MV-4-11 (cell line): Measurements from ENCODE around the gene TMEM140.

ENCODE experiments used
- DNase-seq: peaks from one replicate; lab custom pipeline; 2025; lab: John Stamatoyannopoulos, UW

TMEM140 gene

DNA sequence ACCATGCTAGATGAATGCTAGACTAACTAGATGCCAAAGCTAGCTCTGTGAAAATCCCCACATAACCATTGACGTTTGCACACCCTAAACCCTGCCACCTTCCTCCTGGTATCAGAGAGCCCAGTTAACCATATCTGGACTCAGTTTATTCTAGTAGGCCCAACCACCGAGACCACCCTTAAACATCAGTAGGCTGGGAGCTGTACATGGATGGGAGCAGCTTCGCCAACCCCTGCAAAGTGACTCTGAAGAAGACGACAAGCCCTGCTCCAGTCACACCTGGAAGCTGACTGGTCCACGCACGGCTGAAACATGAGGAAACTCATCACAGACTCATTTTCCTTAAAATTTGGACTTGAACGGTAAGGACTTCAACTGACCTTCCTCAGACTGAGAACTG lies 27.1 kb downstream of the TMEM140 start:
- no peak for DNase-seq

DNA sequence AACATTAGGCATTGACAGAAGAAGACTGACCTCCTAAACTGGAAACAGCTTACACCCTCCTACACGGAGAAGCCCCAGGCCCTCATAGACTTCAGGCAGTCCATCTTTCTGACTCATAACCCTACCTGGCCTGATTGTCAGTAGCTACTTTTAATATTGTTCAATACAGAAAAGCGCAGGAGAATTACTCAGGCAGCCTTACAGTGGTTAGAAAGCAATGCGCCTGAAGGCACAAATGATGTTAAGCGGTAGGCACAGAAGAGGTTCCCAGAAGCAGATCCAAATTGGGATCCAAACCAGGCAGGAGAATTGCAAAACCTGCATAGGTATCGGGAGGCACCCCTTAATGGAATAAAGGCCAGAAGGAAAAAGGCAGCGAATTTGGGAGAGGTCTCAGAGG lies 28.1 kb downstream of the TMEM140 start:
- no peak for DNase-seq

DNA sequence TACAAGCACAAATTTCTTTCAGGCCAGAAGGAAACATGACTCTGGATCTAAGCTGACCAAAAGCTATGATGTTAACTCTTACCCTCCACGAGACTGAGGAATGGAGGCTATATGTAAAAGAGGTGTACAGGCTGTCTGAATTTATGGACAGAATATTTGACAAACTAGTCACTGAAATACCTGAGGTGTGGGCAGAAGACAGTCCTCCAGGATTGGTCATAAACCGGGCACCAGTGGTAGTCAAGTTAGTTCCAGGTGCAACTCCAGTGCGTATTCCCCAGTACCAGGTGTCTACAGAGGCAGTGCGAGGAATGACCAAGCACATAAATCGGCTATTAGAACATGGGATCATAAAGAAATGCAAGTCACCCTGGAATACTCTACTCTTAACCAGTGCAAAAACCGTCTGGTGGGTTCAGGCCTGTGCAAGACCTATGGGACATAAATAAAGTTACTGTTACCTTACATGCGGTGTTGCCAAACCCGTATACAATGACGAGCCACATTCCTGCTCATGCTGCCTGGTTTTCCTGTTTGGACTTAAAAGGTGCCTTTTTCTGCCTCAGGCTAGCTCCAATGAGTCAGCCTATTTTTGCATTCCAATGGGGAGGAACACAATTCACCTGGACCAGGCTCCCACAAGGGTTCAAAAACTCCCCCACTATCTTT lies 29.3 kb downstream of the TMEM140 start:
- DNase-seq, result no peak

DNA sequence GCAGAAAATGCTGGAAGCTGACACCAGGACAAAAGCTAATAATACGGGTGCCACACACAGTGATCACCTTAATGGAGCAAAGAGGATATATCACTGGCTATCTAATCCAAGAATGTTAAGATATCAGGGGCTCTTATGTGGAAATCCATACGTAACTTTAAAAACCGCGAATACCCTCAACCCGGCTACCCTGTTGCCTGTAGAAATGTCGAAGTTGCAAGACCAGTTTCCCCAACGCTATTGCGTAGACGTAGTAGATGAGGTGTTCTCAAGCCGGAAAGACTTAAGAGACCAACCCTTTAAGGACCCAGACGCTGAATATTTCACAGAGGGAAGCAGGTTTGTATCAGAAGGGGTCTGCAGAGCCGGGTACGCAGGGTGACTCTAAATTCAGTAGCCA lies 30.5 kb downstream of the TMEM140 start:
- no peak for DNase-seq

DNA sequence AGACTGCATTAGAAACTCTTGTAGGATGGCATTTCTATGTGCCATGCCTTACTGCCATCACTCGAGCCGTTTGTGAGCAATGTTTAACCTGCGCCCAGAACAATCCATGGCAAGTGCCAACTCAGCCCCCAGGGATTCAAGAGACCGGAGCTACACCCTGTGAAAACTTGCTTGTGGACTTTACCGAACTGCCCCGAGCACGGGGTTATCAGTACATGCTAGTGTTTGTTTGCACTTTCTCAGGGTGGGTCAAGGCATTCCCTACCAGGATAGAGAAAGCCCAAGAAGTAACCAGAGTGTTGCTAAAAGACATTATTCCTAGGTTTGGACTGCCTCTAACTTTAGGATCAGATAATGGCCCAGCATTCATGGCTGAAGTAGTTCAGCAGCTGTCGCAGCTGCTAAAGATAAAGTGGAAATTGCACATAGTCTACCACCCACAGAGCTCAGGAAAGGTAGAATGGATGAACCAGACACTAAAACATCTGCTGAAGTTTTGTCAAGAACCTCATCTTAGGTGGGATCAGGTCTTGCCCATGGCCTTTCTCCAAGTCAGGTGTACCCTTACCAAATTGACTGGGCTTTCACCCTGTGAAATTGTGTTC lies 31.6 kb downstream of the TMEM140 start:
- DNase-seq, result no peak

DNA sequence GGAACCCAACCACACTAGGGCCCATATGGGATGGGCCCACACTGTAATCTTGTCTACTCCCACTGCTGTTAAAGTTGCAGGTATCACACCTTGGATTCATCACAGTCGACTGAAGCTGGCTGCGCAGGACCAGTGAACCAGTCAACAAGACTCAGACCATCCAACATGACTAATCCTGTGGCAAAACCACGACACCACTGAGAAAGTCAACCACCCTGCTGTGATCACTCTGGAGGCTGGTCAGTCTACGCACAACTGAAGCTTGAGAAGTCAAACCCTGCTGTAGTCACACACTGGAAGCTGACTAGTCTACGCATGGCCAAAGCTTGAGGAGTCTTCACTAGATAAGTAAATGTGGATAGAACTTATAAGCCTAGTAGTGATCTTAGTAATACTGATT lies 32.2 kb downstream of the TMEM140 start:
- peak; percentile 25 for DNase-seq

DNA sequence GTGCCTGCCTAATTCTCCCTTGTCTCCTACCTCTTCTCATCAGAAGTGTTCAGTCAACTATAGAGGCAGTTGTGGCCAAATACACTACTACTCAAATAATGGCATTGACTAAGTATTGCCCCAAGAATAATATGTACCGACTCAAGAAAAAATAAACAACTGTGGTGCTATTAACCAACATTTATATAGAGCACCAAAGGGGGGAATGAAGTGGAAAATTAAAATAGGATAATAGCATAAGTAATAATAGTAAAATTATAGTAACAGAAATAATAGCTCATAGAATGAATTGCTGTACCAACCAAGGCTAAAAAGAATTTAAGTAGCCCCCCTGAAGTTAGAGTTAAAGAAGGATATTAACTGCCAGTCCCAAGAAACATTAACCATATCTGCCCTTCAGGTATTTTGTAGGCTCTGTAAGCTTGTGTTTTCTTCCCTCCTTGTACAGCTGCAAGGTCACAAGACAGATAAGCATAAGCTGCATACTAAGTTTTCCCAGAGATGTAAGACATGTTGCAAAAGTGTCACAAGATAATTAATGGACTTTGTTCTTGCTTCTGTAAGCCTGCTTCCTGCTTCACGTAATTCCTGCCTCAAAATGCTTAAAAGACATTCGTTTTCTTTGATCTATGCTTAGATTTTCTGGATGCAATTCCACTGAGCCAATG lies 33.5 kb downstream of the TMEM140 start:
- no peak for DNase-seq

DNA sequence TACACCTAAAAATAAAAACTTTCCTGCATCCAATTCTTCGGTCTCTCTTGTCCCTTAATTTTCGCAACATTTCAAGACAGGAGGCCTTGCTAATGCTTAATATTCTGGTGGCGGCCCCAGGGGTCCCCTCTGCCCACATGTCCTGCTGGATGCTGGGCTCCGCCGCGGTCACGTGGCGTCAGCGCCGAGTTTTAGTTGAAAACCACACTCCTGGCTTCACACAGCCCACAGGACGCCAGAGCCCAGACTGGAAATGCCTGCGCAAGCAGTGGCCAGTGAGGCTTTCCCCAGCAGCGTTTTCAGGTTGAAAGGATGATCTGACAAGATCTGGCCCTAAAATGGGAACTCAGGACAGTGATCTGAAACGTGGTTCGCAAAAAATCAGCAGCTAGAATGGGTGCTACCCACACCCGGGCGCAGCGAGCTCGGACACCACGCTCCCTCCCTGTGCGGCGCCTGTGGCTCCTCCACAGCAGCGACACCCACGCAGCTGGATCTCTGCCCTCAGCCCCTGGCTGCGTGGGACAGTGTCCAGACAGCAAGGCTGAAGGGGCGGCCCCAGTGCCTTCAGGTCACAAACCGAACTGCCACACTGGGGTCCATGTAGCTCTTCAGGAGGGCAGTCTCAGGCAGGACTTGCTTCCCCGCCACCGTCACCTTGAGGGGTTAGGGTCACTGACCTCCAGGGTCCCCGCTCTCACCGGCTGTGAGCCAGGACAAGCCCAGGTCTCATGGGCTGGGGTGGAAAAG lies 34.2 kb downstream of the TMEM140 start:
- no peak for DNase-seq

DNA sequence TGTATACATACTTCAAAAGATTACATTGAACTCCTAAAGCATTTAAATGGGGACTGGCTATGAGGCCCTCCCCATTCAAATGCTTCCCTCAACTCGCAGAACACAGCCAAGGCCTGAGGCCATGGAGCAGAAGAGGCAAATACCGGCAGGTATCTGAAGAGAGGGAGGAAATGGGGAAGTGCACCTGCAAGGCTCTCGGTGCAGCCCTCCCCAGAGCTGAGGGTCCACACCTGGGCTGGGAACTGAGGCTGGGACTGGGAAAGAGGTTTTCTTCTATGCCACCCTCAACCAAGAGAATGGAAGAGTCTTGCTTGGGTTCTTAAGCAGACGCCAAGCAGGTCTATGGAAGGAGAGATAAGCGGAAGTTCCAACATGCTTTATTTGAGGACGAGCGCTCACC lies 35.6 kb downstream of the TMEM140 start:
- no peak for DNase-seq

DNA sequence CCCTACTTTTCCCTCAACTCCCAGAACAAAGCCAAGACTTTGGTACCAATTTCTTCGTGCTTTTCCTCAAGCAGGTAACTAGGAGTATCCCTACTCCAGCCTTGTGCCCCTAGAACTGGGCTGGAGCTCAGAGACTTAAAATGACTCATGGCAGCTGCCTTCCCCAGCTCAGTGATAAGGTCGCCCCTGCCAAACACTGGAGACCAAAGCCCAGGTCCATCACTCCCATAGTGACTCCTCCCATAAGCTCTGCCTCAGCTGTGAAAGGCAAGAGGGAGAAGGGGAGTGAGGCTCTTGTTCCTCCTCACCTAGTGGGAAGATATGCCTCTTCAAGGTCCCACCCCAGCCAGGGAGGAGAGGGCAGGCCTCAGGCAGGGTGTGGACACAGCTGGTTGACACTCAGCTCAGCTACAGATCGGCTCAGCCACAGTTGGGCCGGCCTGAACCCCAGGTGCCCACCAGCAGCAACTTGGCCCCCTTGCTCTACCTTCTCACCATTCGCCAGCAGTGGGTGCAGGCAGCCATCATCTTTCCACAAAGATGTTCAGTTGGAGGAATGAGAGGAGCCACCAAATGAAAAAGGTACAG lies 36.5 kb downstream of the TMEM140 start:
- DNase-seq, result no peak

DNA sequence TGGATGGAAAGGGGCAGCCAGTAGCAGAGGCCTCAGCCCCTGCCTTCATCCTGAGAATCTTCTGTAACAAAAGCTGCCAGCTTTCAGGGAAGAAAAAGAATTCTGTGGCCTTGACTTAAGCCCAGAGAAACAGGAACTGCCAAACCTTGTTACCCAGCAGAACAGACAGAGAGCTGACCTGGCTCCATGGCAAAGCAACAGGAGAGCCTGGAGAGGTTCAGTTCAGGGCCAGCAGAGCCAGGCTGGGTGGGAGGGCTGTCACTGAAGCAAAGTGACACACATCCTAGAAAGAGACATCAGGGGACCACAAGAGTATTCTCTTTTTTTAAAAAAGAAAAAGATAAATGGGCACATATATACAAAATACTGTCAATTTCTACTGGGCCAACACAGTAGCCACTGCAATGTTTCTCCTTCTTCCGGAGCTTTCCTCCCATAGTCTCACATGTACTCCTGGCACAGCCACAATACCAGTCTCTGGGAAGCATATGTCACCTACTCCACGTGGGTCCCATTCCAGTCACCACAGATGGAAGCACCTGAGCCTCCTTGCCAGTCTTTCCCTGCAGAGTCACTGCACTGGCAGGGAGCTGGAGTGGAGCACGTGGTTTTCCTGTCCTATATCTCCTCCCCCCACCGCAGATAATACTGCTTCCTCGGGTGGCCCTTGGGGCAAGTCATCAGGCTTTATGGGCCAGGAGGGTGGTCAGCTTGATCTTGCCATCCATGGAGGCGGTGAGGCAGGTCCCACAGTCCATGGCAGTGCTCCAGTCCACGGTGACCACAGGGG lies 37.8 kb downstream of the TMEM140 start:
- no peak for DNase-seq

DNA sequence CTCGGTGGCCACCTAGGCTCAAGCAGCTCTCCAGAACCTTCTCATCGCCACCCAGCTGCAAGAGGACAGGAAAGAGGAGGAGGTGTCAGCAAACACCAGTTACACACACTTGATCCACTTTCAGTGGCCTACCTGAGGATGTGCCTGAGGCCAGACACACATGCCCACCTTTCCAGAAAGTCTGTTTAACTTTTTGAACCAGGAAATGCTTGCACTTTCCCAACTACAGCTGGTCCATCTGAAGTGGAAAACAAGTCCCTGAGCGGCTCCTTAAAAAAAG lies 38.3 kb downstream of the TMEM140 start:
- DNase-seq, result no peak

DNA sequence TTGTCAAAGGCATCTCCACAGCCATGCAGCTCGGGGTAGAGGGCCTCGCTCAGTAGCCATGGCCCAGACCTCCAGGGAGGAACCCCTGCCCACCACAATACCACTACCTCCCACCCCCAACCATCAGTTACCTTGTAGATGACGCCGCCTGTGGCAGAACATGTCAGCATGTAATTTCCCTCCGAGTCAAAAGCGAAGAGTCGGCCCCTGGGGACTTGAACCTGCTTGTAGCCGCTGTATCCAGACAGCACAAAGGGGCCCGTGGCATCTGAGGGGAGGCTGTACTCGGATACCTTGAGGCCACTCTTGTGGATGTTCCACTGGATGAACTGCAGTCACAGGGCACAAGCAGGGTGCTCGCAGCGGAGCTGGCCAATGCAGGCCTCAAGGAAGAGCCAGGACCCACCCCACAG lies 39.0 kb downstream of the TMEM140 start:
- DNase-seq, result no peak

DNA sequence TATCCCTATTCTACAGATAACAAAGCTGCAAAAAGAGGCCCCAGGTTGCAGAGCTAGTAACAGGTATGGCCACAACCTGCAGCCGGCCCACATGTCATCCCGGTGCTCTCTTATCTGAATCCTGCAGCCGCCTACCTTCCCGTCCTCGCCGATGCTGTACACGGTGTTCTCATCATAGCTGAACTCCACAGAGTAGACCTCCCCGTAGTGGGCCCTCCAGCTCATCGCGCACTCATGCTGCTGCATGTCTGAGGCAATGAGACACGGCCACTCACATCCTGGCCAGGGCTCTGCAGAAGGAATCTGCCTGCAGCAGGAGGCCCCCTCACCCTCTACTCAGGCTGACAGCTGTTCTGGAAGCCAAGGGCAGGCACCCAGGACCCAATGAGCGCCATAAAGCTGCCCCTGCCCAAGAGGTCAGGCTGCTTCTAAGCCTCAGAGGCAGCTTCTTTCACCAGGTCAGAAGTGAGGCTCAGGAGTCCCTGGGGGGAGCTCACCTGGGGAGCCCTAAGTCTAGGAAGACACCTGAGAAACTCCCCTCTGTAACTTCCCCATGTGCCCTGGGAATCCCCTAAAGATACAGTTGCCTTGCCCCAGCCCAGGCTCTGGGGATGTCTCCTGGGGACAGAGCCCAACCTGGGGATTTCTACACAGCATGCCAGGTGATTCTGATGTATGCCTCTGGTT lies 40.6 kb downstream of the TMEM140 start:
- DNase-seq, result no peak

DNA sequence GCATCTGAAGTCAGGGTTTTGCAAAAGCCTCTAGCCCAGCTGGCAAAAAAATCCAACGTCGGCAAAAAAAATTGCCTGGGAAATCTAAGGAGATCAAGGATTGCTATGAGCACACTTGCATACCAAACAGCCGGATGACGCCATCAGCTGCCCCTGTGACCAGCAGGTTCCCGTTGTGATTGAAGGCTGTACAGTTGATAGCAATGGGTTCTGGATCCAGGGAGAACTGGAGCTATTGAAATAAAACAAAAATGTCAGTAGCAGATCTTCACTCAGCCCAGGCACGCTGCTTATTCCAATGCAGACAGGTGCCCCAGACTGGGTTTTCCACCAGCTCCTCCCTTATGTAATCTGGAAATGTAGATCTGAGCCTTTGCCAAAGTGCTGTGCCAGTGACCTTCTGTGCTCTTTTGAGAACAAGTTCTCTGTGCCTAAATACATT lies 41.4 kb downstream of the TMEM140 start:
- DNase-seq, result no peak

DNA sequence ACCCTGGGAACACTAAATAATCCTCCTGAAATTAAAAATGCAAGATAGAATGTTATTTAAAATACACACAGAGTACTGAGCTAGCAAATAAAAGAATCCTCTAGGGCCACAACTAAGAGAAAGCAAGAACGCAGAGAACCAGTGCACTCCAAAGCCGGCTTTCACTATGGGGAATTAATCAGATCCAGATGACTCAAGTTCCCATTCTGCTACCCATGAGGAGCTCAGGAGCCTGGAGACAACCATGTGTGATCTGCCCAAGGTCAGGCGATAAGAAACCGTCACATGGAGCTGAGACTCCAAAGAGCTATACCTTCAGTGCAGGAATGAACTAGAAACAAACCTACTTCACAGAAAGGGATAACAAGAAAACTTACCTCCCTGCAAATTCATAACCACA lies 42.1 kb downstream of the TMEM140 start:
- no peak for DNase-seq

DNA sequence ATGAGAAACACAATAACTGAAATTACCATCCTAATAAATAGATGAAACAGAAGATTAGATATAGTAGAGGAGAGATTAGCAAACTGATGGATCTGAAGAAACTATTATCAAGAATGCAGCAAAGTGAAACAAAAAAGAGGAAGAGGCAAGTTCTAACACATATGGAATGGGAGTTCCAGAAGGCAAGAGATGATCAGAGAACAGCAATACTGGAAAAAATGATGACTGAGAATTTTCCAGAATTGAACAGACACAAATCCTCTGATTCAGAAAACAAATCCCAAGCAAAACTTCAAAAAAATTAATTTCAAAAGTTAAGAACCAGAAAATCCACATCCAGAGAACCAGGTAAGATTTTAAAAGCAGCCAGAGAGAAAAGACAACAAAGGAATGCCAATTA lies 42.8 kb downstream of the TMEM140 start:
- peak; percentile 38 for DNase-seq

DNA sequence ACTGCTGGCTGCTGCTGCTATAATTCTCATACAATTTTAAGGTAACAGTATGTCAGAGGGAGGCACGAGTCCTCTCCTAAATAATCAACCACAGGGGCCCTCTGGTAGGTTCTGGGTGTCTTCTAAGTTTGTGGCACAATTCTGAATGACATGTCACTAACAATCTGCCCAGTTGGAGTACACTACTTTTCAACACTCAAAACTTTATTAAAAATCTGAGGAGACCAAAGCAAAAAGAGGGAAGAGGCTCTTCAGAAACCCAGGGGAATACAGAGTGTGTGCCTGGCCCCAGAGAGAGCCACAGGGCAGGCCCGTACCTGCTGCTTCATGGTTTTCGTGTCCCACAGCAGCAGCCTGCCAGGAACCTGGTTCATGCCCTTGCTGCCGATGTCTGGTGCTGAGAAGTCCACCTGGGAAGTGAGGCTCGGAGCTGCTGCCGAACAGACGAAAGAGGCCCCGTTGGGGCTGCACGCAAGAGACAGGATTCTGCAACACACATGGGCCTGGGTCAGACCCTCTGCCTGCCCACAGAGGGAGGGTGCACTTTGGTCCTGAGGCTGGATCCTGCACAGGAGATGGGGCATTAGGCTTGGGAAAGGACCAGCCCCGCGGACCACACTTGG lies 45.2 kb downstream of the TMEM140 start:
- DNase-seq, result no peak

DNA sequence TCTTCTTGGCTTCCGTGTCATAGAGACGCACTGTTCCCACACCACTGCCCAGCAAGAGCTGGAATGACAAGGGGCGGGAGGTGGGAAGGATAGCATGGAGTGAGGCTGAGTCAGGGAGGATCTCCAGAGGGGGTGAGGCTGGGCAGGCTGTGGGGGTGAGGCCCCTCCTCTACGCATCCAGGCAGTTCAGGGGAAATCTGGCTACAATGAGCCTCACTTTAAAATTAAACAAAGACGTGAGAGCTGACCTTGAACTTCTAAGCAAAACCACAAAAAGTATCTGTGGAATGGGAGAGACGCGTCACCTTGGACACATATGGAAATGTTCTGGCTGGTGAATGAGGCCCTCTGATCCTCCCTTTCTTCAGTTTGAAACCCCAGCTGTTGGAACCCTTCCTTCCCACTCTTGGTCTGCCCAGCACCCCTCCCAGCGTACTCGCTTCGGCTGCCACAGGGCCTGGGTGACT lies 45.8 kb downstream of the TMEM140 start:
- no peak for DNase-seq

DNA sequence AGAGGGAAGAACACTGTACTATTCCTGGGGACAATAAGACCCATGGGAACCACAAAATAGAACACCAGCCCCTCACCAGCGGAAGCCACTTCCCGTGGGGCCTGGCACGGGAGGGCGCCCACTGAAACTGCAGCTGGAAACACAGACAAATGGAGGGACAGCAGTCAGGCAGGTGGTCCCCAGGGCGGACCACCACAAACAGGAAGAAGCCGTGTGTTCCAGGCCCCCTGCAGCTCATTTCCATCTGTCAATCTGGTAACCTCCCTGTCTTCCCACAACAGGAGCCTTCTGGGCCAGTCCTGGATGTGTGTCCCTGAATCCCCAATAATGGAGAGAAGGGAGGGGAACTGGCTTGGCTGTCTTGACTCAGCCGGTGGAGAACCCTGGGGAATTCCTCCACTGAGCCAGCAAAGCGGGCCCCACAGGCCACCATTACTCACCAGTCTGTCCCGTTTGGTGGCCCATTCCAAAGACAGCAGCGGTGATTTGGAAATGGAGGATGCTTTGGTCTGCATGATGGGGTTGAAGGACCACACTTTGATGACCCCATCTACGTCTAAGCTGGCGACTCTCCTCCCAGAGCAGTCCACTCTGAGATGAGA lies 46.7 kb downstream of the TMEM140 start:
- DNase-seq, result no peak
